ENCODE results near the gene DTL.

DTL gene

GRCh38 chr1:212062832-212063438 is 27.4 kb downstream of the DTL start:
- Histone ChIP-seq H3K27ac (no peak overlapping the region), H3K36me3 (replicated peaks) (no peaks in the 10 kb centered on the region), H3K4me3 (ENCODE audit: low read depth, low read length) (no peak overlapping the region), H3K27me3 (replicated peaks) (no peaks in the 10 kb centered on the region)
- no peak for DNase-seq
- in situ Hi-C loops (cut with HindIII; ENCODE audit: low pct_ligation_motif_present, low sequenced_read_pairs): no loop called here
- TF ChIP-seq CTCF (IDR thresholded peaks at IDR 0.05; ENCODE audit: low read depth, low read length, missing control alignments): peak; percentile 63

DNA sequence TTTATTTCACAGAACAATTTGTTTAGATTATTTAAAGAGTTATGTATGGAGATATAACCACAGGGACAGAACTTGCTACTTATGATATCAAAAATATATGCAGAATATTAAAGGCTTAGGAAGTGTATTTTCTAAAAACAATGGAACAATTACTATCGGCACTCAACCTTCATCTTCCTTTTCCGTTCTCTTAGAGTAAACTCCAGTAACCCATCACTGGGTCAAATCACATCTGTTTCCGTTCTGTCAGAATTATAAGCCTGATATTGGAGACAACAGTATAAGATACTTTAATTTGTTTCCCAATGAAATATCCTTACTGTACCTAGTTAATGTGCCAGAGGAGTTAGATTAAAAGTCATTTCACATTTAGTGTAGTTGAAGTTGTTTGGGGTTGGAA is 32.2 kb downstream of the DTL start:
- no peak for DNase-seq
- in situ Hi-C loops (cut with HindIII; ENCODE audit: low pct_ligation_motif_present, low sequenced_read_pairs): no loop called here
- TF ChIP-seq CTCF (IDR thresholded peaks at IDR 0.05; ENCODE audit: low read depth, low read length, missing control alignments): no peak
- Histone ChIP-seq H3K27me3 (replicated peaks) (no peaks in the 10 kb centered on the region), H3K36me3 (replicated peaks) (no peaks in the 10 kb centered on the region), H3K27ac (no peak overlapping the region), H3K4me3 (ENCODE audit: low read depth, low read length) (no peak overlapping the region)

GRCh38 chr1:212070720-212071302 is 35.3 kb downstream of the DTL start:
- peak; percentile 35 for DNase-seq
- Histone ChIP-seq H3K27me3 (replicated peaks) (no peaks in the 10 kb centered on the region), H3K27ac (no peak overlapping the region), H3K36me3 (replicated peaks) (no peaks in the 10 kb centered on the region), H3K4me3 (ENCODE audit: low read depth, low read length) (no peak overlapping the region)
- peak; percentile 46 for TF ChIP-seq CTCF (IDR thresholded peaks at IDR 0.05; ENCODE audit: low read depth, low read length, missing control alignments)
- in situ Hi-C loops (cut with HindIII; ENCODE audit: low pct_ligation_motif_present, low sequenced_read_pairs): no loop called here

DNA sequence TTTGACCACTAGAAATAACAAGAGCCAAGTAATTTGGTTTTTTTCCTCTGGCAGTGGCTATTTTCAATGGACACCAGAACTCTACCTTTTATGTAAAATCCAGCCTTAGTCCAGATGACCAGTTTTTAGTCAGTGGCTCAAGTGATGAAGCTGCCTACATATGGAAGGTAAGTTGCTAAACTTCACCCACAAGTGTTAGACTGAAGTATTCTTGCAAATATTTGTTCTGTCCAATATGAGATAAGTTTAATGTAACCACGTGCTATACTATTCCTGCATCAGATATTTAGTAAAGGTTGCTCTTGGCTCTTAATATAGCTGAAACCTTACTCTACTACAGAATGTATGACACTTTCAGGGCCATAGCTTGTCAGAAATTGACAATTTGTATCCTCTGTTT is 36.5 kb downstream of the DTL start:
- in situ Hi-C loops (cut with HindIII; ENCODE audit: low pct_ligation_motif_present, low sequenced_read_pairs): no loop called here
- DNase-seq: no peak
- no peak overlapping the region for H3K4me3 ChIP-seq (ENCODE audit: low read depth, low read length)
- TF ChIP-seq CTCF (IDR thresholded peaks at IDR 0.05; ENCODE audit: low read depth, low read length, missing control alignments): no peak
- H3K27me3 ChIP-seq (replicated peaks): no peaks in the 10 kb centered on the region
- no peak overlapping the region for H3K27ac ChIP-seq
- H3K36me3 ChIP-seq (replicated peaks): no peaks in the 10 kb centered on the region

DNA sequence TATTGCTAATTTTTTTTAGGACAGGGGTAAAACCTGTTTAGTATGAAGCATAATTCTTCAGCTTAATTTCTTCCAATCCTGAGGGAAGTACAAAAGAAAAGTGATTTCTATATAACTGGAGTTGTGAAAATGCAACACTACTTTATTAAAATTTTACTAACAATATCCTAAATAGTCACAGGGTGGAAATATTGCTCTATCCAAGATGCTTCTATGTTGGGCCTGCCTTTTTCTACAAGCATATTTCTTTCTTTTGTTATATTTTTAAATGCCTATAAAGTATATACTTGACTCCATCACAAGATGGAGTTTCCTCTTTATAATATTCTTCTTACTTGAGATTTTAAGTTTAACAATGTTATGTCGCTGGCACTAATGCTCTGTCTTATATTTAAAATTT is 37.9 kb downstream of the DTL start:
- DNase-seq: no peak
- no peak overlapping the region for H3K27ac ChIP-seq
- no peak for TF ChIP-seq CTCF (IDR thresholded peaks at IDR 0.05; ENCODE audit: low read depth, low read length, missing control alignments)
- H3K27me3 ChIP-seq (replicated peaks): no peaks in the 10 kb centered on the region
- H3K4me3 ChIP-seq (ENCODE audit: low read depth, low read length): no peak overlapping the region
- no peaks in the 10 kb centered on the region for H3K36me3 ChIP-seq (replicated peaks)
- in situ Hi-C loops (cut with HindIII; ENCODE audit: low pct_ligation_motif_present, low sequenced_read_pairs): no loop called here

DNA sequence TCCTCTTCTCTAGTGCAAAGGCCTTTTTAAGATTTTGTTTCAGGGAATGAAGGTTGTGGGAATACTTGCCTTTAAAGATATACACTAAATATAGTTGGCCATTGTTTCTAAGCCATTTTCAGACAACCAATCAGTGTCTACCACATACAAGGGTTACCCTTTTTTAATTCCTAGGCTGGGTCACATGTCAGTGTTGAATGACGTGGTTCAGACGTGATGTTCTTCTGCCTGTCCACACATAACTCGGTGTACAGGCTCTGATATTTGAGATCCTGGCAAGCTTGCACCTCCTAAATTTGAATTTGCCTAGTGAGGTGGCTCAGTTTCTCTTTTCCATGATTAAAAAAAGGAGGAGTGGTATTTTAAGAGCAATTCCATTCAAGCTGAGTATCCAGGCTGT is 38.8 kb downstream of the DTL start:
- no peak for TF ChIP-seq CTCF (IDR thresholded peaks at IDR 0.05; ENCODE audit: low read depth, low read length, missing control alignments)
- H3K36me3 ChIP-seq (replicated peaks): no peaks in the 10 kb centered on the region
- H3K27ac ChIP-seq: no peak overlapping the region
- H3K4me3 ChIP-seq (ENCODE audit: low read depth, low read length): no peak overlapping the region
- DNase-seq: no peak
- in situ Hi-C loops (cut with HindIII; ENCODE audit: low pct_ligation_motif_present, low sequenced_read_pairs): no loop called here
- H3K27me3 ChIP-seq (replicated peaks): no peaks in the 10 kb centered on the region
